ENCODE data around the gene GRHL3. TPM values are rescaled to one million over a fixed set of nuclear protein-coding genes. Genes with fewer than 3 reads are reported as not detected.

GRHL3 gene
- polyA plus RNA-seq, 1 experiment, result 0.04 TPM

DNA sequence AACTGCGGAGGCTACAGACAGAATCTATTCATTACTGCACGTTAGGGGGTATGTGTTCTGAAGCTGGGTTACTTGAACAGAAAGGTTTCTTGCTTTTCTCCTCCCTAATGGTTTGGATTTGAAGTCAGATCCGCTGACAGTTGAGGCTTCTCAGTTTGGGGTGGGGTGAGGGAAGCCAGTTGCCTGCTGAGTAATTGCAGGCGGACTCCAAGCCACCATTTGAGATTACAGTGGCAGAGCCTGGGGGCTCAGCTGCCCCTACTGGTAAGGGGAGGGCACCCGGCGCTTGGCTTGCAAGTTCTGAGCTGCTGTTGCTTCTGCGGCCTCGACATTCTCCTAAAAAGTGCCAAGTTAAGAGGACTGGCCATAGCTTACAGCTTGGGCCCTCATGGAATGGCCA, 2.0 kb downstream of the GRHL3 start:
- DNase-seq (ENCODE audit: low read depth, low spot score), result no peak
- POLR2A ChIA-PET, result interaction anchor here (1.8 kb wide), 1 partner anchor 27 kb away, joined by 9 read pairs; no protein-coding TSS in a partner anchor
- H3K9me3 ChIP-seq (ENCODE audit: control insufficient read depth, insufficient read depth, low read length), result no peaks in the 10 kb centered on the region; the same call in 1 of the 2 replicates
- H3K27ac ChIP-seq (ENCODE audit: low read depth, low read length), result peak overlapping the region; percentile 2
- TF ChIP-seq, protein P1, sequence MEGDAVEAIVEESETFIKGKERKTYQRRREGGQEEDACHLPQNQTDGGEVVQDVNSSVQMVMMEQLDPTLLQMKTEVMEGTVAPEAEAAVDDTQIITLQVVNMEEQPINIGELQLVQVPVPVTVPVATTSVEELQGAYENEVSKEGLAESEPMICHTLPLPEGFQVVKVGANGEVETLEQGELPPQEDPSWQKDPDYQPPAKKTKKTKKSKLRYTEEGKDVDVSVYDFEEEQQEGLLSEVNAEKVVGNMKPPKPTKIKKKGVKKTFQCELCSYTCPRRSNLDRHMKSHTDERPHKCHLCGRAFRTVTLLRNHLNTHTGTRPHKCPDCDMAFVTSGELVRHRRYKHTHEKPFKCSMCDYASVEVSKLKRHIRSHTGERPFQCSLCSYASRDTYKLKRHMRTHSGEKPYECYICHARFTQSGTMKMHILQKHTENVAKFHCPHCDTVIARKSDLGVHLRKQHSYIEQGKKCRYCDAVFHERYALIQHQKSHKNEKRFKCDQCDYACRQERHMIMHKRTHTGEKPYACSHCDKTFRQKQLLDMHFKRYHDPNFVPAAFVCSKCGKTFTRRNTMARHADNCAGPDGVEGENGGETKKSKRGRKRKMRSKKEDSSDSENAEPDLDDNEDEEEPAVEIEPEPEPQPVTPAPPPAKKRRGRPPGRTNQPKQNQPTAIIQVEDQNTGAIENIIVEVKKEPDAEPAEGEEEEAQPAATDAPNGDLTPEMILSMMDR (IDR thresholded peaks at IDR 0.05; ENCODE audit: low read depth, low read length), result no peak
- H3K4me3 ChIP-seq (ENCODE audit: low read depth, low read length), result no peak overlapping the region
- CTCF ChIA-PET, result interaction anchor here (1.0 to 1.9 kb wide), 4 partner anchors 27 to 122 kb away, joined by 3 to 14 read pairs (median 7); no protein-coding TSS in a partner anchor
- H3K27me3 ChIP-seq (ENCODE audit: control insufficient read depth, insufficient read depth, low read length), result peaks cover 39% of the 10 kb centered on the region

DNA sequence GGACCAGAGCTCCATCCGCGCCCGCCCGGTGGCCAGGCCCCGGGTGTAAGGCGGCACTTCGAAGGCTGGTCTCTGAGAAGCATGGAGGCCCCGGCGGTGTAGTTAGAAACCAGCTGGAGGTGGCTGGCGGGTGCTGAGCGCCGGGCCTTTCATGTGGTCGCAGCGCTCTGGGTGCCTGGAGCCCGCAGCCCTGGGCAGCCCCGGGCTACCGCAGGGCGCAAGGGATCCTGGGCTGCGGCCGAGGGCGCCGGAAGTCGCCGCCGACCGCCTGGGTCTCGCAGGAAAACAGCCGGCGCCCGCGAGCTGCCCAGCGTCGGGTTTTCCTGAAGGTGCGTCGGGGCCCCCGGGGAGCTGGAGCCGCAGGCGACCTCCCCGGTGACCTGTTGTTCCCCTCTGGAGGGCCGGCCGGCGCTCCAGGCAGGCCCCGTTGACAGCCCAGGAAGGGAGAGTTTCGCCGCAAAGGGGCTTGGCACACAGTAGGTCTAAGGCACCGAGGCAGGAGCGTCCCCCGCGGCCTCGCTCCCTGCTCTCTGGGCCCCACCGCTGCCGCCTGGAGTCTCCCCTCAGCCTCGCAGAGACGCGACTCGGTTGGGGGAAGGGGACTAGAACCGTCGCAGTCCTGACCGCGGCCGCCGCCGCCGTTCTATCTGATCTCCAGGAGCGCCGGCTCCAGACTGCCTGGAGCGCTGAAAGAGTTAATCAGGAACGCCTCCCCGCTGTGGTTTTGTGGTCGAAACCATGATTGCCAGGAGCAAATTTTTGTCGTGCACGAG, 2.7 kb downstream of the GRHL3 start:
- POLR2A ChIA-PET, result interaction anchor here (0.6 to 1.8 kb wide), 4 partner anchors 20 to 58 kb away, joined by 3 to 9 read pairs (median 3); no protein-coding TSS in a partner anchor
- CTCF ChIA-PET, result interaction anchor here (1.0 to 1.9 kb wide), 4 partner anchors 28 to 123 kb away, joined by 3 to 14 read pairs (median 7); no protein-coding TSS in a partner anchor
- TF ChIP-seq, protein P1 (IDR thresholded peaks at IDR 0.05; ENCODE audit: low read depth, low read length), result no peak
- peak; percentile 51 for DNase-seq (ENCODE audit: low read depth, low spot score)
- Histone ChIP-seq H3K4me3 (ENCODE audit: low read depth, low read length) (peak overlapping the region; percentile 54), H3K27me3 (ENCODE audit: control insufficient read depth, insufficient read depth, low read length) (peaks cover 33% of the 10 kb centered on the region), H3K27ac (ENCODE audit: low read depth, low read length) (peak overlapping the region; percentile 57), H3K9me3 (ENCODE audit: control insufficient read depth, insufficient read depth, low read length) (no peaks in the 10 kb centered on the region; the same call in 1 of the 2 replicates)

GRCh38 chr1:24322470-24323177, 3.5 kb downstream of the GRHL3 start:
- no peaks in the 10 kb centered on the region; the same call in 1 of the 2 replicates for H3K9me3 ChIP-seq (ENCODE audit: control insufficient read depth, insufficient read depth, low read length)
- H3K27ac ChIP-seq (ENCODE audit: low read depth, low read length), result peak overlapping the region; percentile 57
- POLR2A ChIA-PET, result interaction anchor here (0.6 to 1.8 kb wide), 4 partner anchors 20 to 57 kb away, joined by 3 to 9 read pairs (median 3); no protein-coding TSS in a partner anchor
- TF ChIP-seq, protein P1 (IDR thresholded peaks at IDR 0.05; ENCODE audit: low read depth, low read length), result no peak
- H3K27me3 ChIP-seq (ENCODE audit: control insufficient read depth, insufficient read depth, low read length), result peaks cover 28% of the 10 kb centered on the region
- CTCF ChIA-PET, result interaction anchor here (0.9 to 1.9 kb wide), 3 partner anchors 68 to 121 kb away, joined by 3 to 14 read pairs (median 7); no protein-coding TSS in a partner anchor
- DNase-seq (ENCODE audit: low read depth, low spot score), result no peak
- H3K4me3 ChIP-seq (ENCODE audit: low read depth, low read length), result peak overlapping the region; percentile 54

DNA sequence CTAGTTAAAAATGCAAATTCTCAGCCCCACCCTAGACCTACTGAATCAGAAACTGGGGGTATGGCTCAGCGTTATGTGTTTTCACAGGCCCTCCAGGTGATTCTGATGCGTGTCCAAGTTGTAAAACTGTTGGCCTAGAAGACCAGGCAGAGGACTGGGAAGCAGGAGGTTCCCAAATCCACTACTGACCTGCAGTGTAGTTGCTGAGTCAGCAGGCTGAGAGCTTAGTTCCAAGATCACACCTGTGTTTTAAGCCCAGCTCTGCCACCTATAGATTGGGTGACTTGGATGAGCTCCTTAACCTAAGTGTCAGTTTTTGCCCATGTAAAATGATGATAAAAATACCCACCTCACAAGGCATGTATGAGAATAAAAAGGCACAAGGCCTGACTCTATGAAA, 4.1 kb downstream of the GRHL3 start:
- CTCF ChIA-PET, result interaction anchor here (0.9 kb wide), 1 partner anchor 121 kb away, joined by 3 read pairs; no protein-coding TSS in a partner anchor
- no peak overlapping the region for H3K27ac ChIP-seq (ENCODE audit: low read depth, low read length)
- POLR2A ChIA-PET, result no interaction called here
- H3K9me3 ChIP-seq (ENCODE audit: control insufficient read depth, insufficient read depth, low read length), result no peaks in the 10 kb centered on the region; the same call in 1 of the 2 replicates
- TF ChIP-seq, protein P1 (IDR thresholded peaks at IDR 0.05; ENCODE audit: low read depth, low read length), result no peak
- DNase-seq (ENCODE audit: low read depth, low spot score), result no peak
- H3K4me3 ChIP-seq (ENCODE audit: low read depth, low read length), result no peak overlapping the region
- H3K27me3 ChIP-seq (ENCODE audit: control insufficient read depth, insufficient read depth, low read length), result peaks cover 28% of the 10 kb centered on the region
